Lower leg skin (tissue), 3 donors: ENCODE measurements around the gene KLKB1.

Experiments used
- CTCF ChIP-seq, 3 donors: fragments of 450-650 bp; IDR thresholded peaks; one replicate each; pipeline ENCODE4 v1.5.1; 2016; ENCODE audit warnings: antibody characterized with exemption in 3 of 3, mild to moderate bottlenecking in 3 of 3, moderate library complexity in 2 of 3
- POLR2A ChIP-seq, 2 donors: fragments of 450-650 bp; IDR thresholded peaks; one replicate each; pipeline ENCODE4 v1.6.1; 2016 to 2017; ENCODE audit warnings: antibody characterized with exemption in 2 of 2, mild to moderate bottlenecking in 1 of 2, moderate library complexity in 1 of 2

DNA sequence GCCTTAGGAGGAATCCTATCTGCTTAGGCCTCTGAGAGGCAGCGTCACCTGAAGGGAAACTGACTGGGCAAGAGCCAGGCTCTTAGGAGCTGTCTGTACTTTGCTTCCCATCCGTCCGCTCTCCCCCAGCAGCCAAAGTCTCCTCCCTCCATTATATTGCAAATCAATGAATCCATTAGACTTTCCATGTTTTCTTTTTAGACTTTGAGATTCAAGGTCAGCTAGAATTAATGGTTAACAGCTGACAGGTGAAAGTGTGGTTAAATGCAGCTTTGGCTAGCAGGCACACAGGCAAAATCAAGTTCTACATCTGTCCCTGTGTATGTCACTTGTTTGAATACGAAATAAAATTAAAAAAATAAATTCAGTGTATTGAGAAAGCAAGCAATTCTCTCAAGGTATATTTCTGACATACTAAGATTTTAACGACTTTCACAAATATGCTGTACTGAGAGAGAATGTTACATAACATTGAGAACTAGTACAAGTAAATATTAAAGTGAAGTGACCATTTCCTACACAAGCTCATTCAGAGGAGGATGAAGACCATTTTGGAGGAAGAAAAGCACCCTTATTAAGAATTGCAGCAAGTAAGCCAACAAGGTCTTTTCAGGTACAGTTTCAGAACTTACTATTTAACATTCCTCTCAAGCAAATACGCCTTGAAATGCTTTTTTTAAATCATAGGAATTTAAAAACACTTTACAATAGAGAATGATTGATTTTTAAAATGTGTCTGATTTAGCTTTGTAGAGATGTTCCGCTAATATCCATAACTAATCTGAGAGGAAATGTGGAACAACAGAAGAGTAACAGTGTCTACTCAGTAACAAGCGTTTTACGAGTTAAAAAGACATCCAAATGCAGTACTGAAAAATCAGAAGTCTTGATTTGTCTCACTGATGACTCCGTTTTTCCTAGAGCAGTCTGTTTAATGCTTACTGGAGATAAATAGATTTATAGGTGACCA, 38.7 kb downstream of the KLKB1 start, which contains the start of gene F11:
- TF ChIP-seq CTCF (IDR thresholded peaks at IDR 0.05) (no peak), POLR2A (IDR thresholded peaks at IDR 0.05) (no peak)
